Cortex of kidney (tissue), 1 donor: ENCODE measurements around the gene ARG2.

Source experiments
- DNase-seq: peaks from one replicate; lab custom pipeline; 2025; lab: John Stamatoyannopoulos, UW

The ARG2 gene

DNA sequence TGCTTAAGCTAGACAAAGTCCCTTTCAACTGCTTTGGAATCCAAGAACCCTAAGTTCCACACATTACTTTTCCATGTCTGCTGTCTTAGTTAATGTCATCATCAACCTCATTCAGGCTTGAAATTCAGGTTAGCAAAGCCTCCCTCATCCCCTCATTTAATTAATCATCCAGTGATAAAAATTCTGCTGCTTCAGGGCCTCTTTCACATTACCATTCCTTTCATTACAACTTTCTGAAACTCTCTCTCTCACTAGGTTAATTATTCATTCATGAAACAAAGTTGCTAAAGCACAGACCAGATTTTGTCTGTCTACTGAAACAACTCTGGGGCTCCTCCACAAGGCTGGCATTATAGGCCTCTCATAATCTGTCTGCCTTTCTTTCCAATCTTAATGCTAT lies 64.1 kb downstream of the ARG2 start:
- DNase-seq, result no peak

DNA sequence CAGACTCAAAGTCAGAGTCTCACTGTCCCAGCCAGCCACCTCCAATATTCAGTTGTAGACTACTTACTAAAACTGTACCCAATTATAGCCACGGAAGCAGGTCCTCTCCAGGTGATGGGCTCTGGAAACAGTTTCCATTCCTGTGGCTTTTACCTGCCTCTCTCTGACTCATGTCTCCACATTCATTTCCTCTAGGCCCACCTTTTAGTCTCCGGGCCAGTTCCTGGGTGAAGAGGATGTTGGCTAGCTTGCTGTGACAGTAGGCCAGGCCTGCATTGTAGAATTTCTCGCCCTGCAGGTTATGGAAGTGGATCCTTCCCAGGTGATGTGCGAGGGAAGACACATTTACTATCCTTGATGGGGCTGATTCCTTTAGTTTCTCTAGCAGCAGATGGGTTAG lies 70.3 kb downstream of the ARG2 start:
- DNase-seq, result no peak

GRCh38 chr14:67694791-67695393 lies 75.2 kb downstream of the ARG2 start:
- DNase-seq, result no peak

DNA sequence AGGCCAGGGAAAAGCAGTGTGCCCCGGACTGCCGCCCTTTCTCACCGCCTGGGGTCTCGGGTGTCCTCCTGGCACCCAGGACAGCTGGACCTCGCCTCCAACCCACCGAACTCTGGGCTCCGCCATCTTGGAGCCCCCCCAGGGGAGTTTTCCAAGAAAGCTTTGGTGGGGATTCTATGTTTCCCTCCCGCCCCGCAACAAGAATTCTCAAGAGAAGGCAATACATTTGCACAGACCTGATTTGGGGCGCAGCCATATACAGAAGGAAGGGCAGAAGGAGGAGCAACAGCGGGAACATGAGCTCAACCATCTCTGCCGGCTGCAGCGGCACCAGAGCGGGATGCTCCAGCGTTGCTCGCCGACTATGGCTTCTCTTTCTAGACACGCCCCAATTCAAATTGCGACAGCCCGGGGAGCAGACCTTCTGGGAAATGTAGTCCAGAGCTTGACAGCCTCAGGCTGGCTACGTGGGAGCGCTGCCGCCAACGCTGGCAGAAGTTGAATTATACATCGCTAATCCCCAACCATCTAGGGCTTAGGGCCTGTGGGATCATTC lies 75.8 kb downstream of the ARG2 start, which contains the start of gene RDH11:
TSS of gene RDH11 (minus strand) at position 371 of the 556 bp plus-strand sequence. CDS start at position 310, 61 bp downstream.
- DNase-seq, result peak; percentile 16

- DNase-seq, result no peak
These were observed 77.3 kb downstream of the ARG2 start for GRCh38 chr14:67697006-67697405.

GRCh38 chr14:67698179-67698578 lies 78.5 kb downstream of the ARG2 start:
- no peak for DNase-seq
